GM15510 (cell line): Measurements from ENCODE around the gene BHLHA15.

Experiments
- POLR2A ChIP-seq: IDR thresholded peaks from 3 replicates; pipeline ENCODE4 v1.6.1; 2011; ENCODE audit warnings: borderline replicate concordance; ENCODE audit not compliant: insufficient read length; ENCODE audit errors: extremely low read depth

Gene BHLHA15

DNA sequence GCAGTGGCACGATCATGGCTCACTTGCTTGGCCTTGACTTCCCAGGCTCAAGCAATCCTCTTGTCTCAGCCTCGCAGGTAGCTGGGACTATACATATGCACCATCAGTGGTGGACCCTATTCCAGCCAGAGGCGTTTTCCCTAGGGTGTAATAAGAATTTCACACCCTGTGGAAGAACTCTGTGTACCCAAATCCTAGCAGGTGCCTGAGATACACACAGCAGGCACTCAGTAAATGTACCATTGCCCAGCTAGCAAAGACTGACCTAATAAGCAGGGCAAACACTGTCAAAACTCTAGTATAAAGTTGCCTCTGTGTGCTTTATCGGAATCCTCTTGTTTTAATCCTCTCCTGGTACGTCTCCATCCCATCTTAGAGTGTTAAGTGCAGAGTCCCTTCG, 33.7 kb upstream of the BHLHA15 start:
- no peak for TF ChIP-seq POLR2A

DNA sequence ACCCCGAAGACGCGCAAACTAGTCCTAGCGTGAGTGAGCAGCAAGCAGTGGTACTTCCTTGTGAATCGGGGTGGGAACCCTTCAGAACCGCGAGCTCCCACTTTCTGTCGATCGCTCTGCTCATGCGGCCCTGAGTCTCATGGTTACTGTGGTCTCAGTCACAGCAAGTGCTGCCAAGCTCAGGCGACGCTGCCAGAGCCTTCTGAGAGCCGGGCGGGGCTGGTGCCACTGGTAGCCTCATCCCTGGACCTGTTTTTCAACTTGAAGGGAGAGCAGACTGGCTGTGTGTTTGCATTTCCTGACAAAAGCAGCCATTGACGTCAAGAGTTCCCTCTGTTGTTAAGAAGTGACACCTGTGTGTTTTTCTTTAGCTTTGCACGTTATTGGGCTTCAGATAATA, 32.9 kb upstream of the BHLHA15 start:
- no peak for TF ChIP-seq POLR2A

DNA sequence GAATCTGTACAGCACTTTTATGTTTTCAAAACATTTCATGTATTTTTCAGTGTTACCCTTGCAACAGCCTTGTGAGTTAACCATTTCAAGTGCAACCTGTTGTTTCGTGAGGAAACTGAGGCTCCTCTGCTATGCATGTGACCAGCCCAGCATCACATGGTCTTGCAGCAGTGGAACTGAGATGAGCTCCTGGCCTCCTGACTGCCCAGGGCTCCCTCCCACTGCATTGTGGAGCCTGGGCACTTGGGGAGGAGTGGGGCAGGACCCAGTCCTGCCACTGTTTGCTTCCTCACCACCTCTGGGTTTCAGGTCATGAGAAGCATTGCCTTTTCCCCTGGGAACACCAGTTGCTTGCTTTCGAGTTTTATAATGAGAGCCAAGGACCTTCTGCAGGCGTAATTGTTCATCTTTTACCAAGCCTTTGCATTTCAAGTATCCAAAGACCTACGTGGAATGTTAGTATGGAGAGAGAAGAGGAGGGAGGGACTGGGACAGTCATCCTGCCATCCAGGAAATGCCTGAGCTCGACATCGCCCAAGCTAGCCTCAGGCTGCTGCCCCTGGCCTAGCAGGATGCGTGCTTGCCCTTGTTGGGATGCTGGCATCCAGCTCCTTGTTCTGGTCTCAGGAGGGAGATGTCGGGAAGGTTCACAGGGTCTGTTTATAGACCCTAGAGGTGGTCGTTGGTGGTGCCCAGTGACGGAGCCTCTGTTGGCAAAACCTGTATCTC, 32.3 kb upstream of the BHLHA15 start:
- no peak for TF ChIP-seq POLR2A

DNA sequence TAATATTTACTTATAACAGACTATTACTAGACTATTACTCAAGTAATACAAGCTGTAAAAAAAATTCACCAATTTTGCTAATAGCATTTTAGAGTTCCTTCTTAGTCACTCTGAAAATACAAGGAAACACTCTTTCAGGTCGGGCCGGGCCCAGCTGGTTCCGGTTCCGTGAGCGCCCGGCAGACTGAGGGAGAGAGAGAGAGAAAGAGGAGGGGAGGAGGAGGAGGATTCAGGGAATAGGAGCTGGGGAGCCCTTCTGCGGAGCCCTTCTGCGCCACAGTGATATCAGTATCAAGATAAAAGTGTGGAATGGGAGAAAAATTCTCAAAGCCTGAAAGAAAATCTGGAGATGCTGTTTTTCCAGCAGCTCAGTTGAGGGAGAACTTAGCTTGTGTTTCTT, 30.5 kb upstream of the BHLHA15 start:
- TF ChIP-seq POLR2A = no peak

DNA sequence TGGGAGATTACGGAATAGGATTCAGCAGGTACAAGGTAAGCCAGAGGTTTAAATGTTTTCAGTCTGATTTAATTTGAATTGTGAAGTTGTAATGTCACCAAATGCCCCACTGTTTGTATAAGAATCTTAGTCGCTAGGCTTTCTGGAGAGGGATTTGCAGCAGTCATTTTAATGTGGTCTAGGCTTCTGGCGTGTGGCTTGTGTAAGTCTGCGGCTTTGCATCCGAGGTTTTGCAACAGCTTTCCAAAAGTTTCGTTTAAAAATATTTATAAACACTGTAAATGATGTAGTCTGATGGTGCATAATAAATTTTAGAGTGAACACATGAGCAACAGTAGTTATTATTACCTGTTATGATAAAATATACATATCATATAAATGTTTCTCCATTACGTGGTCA, 26.1 kb upstream of the BHLHA15 start:
- no peak for TF ChIP-seq POLR2A

DNA sequence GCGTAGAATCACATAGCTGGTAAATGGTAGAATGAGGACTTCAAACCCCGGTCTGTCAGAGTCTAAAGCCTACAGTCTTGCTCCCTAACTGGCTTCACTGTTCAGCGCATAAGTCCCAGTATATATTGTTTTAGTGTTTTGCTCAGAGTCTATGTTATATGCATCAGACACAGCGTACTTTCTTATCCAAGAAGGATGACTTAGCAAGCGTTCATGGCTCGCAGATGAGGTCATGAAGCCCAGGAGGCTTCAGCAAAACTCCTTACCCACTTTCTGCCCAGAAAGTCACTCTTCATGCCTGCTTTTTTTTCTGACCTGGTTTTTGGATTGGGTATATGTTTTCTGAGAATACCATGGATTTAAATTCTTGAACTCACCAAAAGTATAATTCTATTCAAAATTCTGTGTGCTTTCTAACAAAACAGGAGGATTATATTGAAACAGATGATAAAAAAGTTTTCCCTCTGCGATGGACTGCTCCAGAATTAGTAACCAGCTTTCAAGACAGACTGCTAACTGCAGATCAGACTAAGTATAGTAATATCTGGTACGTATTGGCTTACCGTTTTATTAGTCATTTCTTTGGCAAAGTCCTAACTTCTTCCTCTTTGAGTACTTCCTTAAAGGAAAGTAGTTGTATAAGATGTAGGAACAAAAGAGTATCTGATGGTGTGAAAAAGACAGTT, 24.6 kb upstream of the BHLHA15 start:
- TF ChIP-seq POLR2A = no peak

DNA sequence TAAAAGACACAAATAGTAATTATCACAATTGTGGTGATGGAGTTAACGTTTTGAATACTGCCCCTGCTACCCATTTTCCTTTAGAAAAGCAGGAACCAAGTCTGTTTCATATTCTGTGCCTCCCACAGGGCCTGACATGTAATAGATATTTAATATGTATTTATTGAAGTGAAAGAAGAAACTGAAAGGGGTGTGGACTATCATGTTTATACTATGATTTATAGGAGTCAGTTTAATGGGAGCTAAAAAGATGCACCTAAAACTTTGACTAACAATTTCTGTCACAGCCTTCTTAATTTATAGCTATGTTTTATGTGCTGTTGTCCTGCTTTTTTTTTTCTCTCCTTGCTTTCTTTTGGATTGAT, 24.1 kb upstream of the BHLHA15 start:
- TF ChIP-seq POLR2A = no peak

DNA sequence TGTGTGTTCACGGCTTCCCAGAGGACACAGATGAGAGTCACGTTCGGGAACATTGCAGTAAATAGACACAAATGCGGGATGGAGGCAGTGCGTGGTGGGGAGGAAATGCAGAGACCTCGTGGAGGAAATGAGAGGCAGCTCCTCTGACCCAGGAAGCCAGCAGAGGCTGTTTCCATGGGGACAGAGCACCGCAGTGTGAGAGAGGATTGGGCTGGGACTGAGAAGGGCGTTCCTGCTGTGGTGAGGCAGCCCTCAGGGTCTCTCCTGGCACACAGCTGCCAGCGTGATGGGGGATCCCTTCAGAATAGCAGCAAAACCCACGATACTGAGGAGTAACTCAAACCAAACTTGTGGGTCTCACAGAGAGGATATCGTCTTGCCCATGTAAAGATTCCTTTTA, 21.7 kb upstream of the BHLHA15 start:
- TF ChIP-seq POLR2A = no peak

DNA sequence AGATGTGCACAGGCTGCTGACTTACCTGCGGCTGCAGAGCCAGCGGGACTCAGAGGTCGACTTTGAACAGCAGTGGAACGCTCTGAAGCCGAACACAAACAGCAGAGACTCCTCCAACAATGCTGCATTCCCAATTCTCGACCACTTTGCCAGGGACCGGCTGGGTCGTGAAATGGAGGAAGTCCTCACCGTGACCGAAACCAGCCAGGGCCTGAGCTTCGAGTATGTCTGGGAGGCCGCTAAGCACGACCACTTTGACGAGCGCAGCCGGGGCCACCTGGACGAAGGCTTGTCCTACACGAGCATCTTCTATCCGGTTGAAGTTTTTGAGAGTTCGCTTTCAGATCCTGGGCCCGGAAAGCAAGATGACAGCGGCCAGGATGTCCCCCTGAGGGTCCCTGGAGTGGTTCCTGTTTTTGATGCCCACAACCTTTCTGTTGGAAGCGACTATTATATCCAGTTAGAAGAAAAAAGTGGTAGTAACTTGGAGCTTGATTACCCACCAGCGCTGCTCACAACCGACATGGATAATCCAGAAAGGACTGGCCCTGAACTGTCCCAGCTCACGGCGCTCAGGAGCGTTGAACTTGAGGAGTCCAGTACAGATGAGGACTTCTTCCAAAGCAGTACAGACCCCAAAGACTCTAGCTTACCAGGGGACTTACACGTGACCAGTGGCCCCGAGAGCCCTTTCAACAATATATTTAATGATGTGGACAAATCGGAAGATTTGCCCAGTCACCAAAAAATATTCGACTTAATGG, 19.4 kb upstream of the BHLHA15 start:
- no peak for TF ChIP-seq POLR2A

DNA sequence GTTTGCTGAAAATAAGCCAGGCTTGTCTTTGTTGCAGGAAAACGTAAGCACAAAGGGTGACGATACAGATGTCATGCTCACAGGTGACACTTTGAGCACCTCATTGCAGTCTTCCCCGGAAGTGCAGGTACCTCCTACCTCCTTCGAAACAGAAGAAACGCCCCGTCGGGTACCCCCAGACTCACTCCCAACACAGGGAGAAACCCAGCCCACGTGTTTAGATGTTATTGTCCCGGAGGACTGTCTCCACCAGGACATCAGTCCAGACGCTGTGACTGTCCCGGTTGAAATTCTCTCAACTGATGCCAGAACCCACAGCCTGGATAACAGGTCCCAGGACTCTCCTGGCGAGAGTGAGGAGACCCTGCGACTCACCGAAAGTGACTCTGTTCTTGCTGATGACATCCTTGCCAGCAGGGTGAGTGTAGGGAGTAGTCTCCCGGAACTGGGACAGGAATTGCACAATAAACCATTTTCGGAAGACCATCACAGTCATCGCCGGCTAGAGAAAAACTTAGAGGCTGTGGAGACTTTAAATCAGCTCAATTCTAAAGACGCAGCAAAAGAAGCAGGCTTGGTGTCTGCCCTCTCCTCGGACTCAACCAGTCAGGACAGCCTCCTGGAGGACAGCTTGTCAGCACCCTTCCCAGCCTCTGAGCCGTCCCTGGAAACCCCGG, 18.3 kb upstream of the BHLHA15 start:
- TF ChIP-seq POLR2A = no peak

DNA sequence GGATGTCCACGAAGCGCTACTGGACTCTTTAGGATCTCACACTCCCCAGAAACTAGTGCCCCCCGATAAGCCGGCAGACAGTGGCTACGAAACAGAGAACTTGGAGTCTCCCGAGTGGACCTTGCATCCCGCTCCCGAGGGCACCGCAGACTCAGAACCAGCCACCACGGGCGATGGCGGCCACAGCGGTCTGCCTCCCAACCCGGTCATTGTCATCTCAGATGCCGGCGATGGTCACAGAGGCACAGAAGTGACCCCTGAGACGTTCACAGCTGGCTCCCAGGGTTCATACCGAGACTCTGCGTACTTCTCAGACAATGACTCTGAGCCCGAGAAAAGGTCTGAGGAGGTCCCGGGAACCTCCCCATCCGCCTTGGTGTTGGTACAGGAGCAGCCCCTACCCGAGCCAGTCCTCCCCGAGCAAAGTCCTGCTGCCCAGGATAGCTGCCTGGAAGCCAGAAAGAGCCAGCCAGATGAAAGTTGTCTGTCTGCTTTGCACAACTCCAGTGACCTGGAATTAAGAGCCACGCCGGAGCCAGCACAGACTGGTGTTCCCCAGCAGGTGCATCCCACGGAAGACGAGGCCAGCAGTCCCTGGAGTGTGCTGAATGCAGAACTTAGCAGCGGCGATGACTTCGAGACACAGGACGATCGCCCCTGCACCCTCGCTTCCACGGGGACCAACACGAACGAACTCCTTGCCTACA, 17.6 kb upstream of the BHLHA15 start:
- no peak for TF ChIP-seq POLR2A

DNA sequence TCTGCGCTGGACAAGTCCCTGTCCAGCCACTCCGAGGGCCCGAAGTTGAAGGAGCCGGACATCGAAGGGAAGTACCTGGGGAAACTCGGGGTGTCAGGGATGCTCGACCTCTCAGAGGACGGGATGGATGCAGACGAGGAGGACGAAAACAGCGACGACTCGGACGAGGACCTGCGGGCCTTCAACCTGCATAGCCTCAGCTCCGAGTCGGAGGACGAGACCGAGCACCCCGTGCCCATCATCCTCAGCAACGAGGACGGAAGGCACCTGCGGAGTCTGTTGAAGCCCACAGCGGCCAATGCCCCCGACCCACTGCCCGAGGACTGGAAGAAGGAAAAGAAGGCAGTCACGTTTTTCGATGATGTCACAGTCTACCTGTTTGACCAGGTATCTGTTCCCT, 17.1 kb upstream of the BHLHA15 start:
- no peak for TF ChIP-seq POLR2A

DNA sequence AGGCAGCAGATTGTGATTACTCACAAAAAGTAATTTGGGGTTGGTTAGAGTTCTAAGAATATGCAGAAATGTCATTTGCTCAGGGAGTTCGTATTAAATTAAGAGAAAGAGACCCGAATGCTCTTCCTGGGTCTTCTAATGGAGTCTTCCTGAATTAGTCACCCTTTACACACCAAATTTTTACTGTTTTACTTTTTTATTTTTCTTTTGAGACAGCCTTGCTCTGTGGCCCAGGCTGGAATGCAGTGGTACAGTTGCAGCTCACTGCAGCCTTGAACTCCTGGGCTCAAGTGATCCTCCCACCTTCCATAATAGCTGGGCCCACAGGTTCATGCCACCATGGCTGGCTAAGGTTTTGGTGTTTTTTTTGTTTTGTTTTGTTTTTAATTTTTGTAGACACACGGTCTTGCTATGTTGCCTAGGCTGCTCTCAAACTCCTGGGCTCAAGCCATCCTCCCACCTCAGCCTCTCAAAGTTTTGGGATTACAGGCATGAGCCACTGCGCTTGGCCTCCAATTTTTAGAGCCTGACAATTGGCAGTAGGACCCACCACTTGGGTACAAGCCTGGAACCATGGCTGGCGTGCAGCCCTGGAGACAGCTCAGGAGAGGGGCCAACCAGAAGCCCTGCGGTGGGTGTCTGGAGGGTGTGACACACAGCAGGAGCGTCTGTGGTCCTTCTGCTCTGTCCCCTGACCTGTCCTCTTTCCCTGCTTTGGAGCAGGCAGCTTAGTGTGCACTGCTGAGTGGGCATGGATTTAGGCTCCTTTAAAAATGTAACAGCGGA, 16.4 kb upstream of the BHLHA15 start:
- TF ChIP-seq POLR2A = no peak

DNA sequence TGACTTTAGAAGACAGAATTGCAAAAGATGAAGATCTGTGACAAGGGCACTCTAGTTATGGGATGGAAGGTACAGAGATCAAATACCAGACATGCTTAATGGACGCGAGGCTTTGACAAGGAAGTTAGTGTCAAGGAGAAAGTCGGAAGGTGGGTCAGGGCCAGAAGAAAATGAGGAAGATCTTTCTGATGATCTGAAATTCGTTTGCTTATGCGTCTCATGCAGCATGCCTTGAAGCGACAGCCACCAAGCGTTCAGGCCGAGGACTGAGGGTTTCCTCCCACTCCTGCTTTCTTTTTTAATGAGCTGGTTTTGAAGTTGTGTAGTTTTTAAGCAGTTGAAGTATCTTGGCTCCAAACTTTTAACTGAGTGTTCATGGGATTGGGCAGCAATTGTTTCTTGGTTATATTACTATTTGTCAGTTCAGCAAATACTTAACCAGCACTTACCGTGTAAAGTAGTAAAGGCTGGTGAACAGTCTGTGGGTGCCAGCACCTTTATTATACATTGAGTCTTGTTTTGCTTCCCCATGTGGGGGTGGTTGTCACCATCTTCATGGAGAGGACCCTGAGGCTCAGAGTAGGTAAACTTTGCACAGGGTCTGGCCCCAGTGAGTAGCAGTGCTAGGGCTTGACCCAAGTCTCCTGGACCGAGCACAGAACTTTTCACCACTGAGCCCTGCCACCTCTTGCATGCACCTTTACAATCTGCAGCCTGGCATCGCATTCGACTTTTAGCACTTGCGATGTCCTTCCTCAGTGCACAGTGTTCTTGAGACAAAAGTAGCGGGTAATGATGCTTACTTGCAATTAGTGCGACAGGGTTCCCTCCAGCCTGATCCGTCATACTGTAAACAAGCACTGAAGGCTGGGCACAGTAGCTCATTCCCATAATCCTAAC, 14.3 kb upstream of the BHLHA15 start:
- no peak for TF ChIP-seq POLR2A

DNA sequence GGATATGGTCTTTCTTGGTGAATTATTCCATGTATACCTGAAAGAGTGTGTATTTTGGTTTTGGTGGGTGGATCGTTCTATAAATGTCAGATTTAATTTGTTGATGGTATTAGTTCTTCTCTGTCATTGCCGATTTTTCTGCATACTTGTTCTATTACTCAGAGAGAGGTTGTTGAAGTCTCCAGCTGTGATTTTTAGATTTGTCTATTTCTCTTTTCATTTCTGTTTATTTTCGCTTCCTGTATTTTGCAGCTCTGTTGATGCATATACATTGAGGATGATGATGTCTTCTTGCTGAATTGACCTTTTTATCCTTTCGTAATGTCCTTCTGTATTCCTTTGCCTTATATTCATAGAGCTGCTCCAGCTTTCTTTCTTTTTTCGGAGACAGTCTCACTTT, 12.1 kb upstream of the BHLHA15 start:
- TF ChIP-seq POLR2A = no peak
